ENCODE measurements around the gene TSPAN18. TPM values are rescaled to one million over a fixed set of nuclear protein-coding genes. Genes with fewer than 3 reads are reported as not detected.

Gene TSPAN18
- total RNA-seq, 1 experiment from 2014 or later, result not detected

- H3K9me2 ChIP-seq (replicated peaks; ENCODE audit: low read length), result no peaks in the 10 kb centered on the region
- peak overlapping the region; percentile 90 for H3K4me2 ChIP-seq (ENCODE audit: low read length)
- intact Hi-C loops (cut with micrococcal nuclease), result no loop called here
- ChIA-PET POLR2A (ENCODE audit: unreplicated experiment) (no interaction called here), CTCF (no interaction called here)
- no peaks in the 10 kb centered on the region for H3K27me3 ChIP-seq (ENCODE audit: low read length)
- peaks cover 11% of the 10 kb centered on the region for H3K4me1 ChIP-seq (ENCODE audit: insufficient read depth, low read length)
- BruUV-seq (replicated peaks), result no TSS peak
- no peaks in the 10 kb centered on the region for H3F3A ChIP-seq (ENCODE audit: low read length, unreplicated experiment)
- H3K9me3 ChIP-seq (ENCODE audit: low read length), result no peaks in the 10 kb centered on the region
- TF ChIP-seq EZH2 (IDR thresholded peaks at IDR 0.05; ENCODE audit: low read length, unreplicated experiment), result no peak
- peak; percentile 72 for TF ChIP-seq CTCF (conservative IDR thresholded peaks at IDR 0.05; ENCODE audit: low read depth, low read length)
- H3K36me3 ChIP-seq (ENCODE audit: low read depth, low read length), result no peaks in the 10 kb centered on the region
- peak; percentile 41 for DNase-seq
- H4K20me1 ChIP-seq (ENCODE audit: low read length), result no peaks in the 10 kb centered on the region
- peak; percentile 46 for ATAC-seq
- H2AFZ ChIP-seq (ENCODE audit: low read length), result peak overlapping the region; percentile 90
- H3K9ac ChIP-seq (ENCODE audit: low read length), result peak overlapping the region; percentile 40; the same call in 1 of the 2 replicates
- peak overlapping the region; percentile 78 for H3K4me3 ChIP-seq (ENCODE audit: low read length)
- H3K79me2 ChIP-seq (ENCODE audit: low read length), result peaks cover 9% of the 10 kb centered on the region
- H3K27ac ChIP-seq (ENCODE audit: low read length), result no peak overlapping the region
Observed at GRCh38 chr11:44949160-44950030, 222.6 kb downstream of the TSPAN18 start.

GRCh38 chr11:44950031-44950624 is 223.4 kb downstream of the TSPAN18 start:
- Histone ChIP-seq H3K9me2 (replicated peaks; ENCODE audit: low read length) (no peaks in the 10 kb centered on the region), H3K4me3 (ENCODE audit: low read length) (peak overlapping the region; percentile 78), H4K20me1 (ENCODE audit: low read length) (no peaks in the 10 kb centered on the region), H3K27me3 (ENCODE audit: low read length) (no peaks in the 10 kb centered on the region), H2AFZ (ENCODE audit: low read length) (peak overlapping the region; percentile 90), H3K4me2 (ENCODE audit: low read length) (peak overlapping the region; percentile 90), H3K36me3 (ENCODE audit: low read depth, low read length) (no peaks in the 10 kb centered on the region), H3K79me2 (ENCODE audit: low read length) (peaks cover 9% of the 10 kb centered on the region), H3K9ac (ENCODE audit: low read length) (peak overlapping the region; percentile 40), H3F3A (ENCODE audit: low read length, unreplicated experiment) (no peaks in the 10 kb centered on the region), H3K9me3 (ENCODE audit: low read length) (no peaks in the 10 kb centered on the region), H3K4me1 (ENCODE audit: insufficient read depth, low read length) (peaks cover 10% of the 10 kb centered on the region), H3K27ac (ENCODE audit: low read length) (no peak overlapping the region)
- TF ChIP-seq CTCF (conservative IDR thresholded peaks at IDR 0.05; ENCODE audit: low read depth, low read length) (no peak), EZH2 (IDR thresholded peaks at IDR 0.05; ENCODE audit: low read length, unreplicated experiment) (no peak), EZH2phosphoT487 (IDR thresholded peaks at IDR 0.05; ENCODE audit: borderline replicate concordance, low read length) (no peak)
- no TSS peak for BruUV-seq (replicated peaks)
- no peak for DNase-seq
- ATAC-seq, result peak; percentile 12
- ChIA-PET POLR2A (ENCODE audit: unreplicated experiment) (interaction anchor here (0.5 kb wide), 1 partner anchor 19 kb away, joined by 3 read pairs; no protein-coding TSS in a partner anchor), CTCF (no interaction called here)
- intact Hi-C loops (cut with micrococcal nuclease), result no loop called here
